Keratinocyte (primary cell): ENCODE measurements around the gene PRLR. TPM values are rescaled to one million over a fixed set of nuclear protein-coding genes. Genes with fewer than 3 reads are reported as not detected.

Experiments
- DNase-seq: peaks from one replicate; pipeline ENCODE4 v3.0.0-alpha.2; 2011; ENCODE audit warnings: low read depth, missing footprints, low spot score
- FAIRE-seq: peaks from 2 replicates; lab custom pipeline; 2011; peaks lifted over from hg19 to GRCh38; lab: Jason Lieb, UNC
- H2AFZ ChIP-seq: 2 replicates; pipeline ENCODE4 v1.6.0; 2012; ENCODE audit warnings: low read length, control low read depth, inconsistent platforms; ENCODE audit not compliant: control insufficient read depth
- H3K27ac ChIP-seq: 2 replicates; pipeline ENCODE4 v1.5.1; 2011; ENCODE audit warnings: low read length; ENCODE audit not compliant: control insufficient read depth, insufficient read depth
- H3K27me3 ChIP-seq: 3 replicates; pipeline ENCODE4 v1.6.0; 2011; ENCODE audit warnings: low read length; ENCODE audit not compliant: control insufficient read depth, insufficient read depth; ENCODE audit errors: extremely low read depth
- H3K36me3 ChIP-seq, 2 experiments: 2 replicates in 1 of 2; 3 replicates in 1 of 2; pipeline ENCODE4 v1.5.1; 2011; ENCODE audit warnings: low read length in 2 of 2, mild to moderate bottlenecking in 1 of 2; ENCODE audit not compliant: control insufficient read depth in 2 of 2, insufficient read depth in 2 of 2; ENCODE audit errors: extremely low read depth in 1 of 2
- H3K4me1 ChIP-seq: 3 replicates; pipeline ENCODE4 v1.5.1; 2011; ENCODE audit warnings: low read length; ENCODE audit not compliant: control insufficient read depth, insufficient read depth; ENCODE audit errors: extremely low read depth
- H3K4me2 ChIP-seq: 3 replicates; pipeline ENCODE4 v1.6.0; 2011; ENCODE audit warnings: low read depth, low read length; ENCODE audit not compliant: control insufficient read depth, insufficient read depth; ENCODE audit errors: extremely low read depth
- H3K4me3 ChIP-seq, 3 experiments: fragments of 200-600 bp in 1 of 3; sonication (generic) in 1 of 3; 2 replicates in 2 of 3; 3 replicates in 1 of 3; pipeline ENCODE4 v1.5.1; 2011 to 2016; ENCODE audit warnings: low read length in 3 of 3, mild to moderate bottlenecking in 3 of 3, control low read depth in 2 of 3, inconsistent platforms in 1 of 3, low read depth in 1 of 3, mixed read lengths in 1 of 3, mixed run types in 1 of 3, moderate library complexity in 1 of 3; ENCODE audit not compliant: control insufficient read depth in 2 of 3, insufficient read depth in 2 of 3; ENCODE audit errors: extremely low read depth in 1 of 3
- H3K79me2 ChIP-seq: 2 replicates; pipeline ENCODE4 v1.6.0; 2012; ENCODE audit warnings: low read length; ENCODE audit not compliant: control insufficient read depth, insufficient read depth
- H3K9ac ChIP-seq: 3 replicates; pipeline ENCODE4 v1.6.0; 2011; ENCODE audit warnings: low read length; ENCODE audit not compliant: control insufficient read depth, insufficient read depth; ENCODE audit errors: extremely low read depth
- H3K9me1 ChIP-seq: 3 replicates; pipeline ENCODE4 v1.6.0; 2011; ENCODE audit warnings: low read length; ENCODE audit not compliant: control insufficient read depth, insufficient read depth; ENCODE audit errors: extremely low read depth
- H3K9me3 ChIP-seq: 2 replicates; pipeline ENCODE4 v1.5.1; 2012; ENCODE audit warnings: low read depth, low read length; ENCODE audit not compliant: control insufficient read depth
- H4K20me1 ChIP-seq: 3 replicates; pipeline ENCODE4 v1.6.0; 2011; ENCODE audit warnings: low read length; ENCODE audit not compliant: control insufficient read depth, insufficient read depth; ENCODE audit errors: extremely low read depth
- EZH2 ChIP-seq: IDR thresholded peaks from one replicate; pipeline ENCODE4 v1.6.1; 2012; ENCODE audit warnings: inconsistent platforms, mild to moderate bottlenecking, low read length, moderate library complexity
- dilution Hi-C: fragments of 300-500 bp; cut with MboI; formaldehyde crosslinking; loops from one replicate; pipeline ENCODE4 v1.7.0; 2020; ENCODE audit warnings: low sequenced_read_pairs; ENCODE audit not compliant: extremely low pct_ligation_motif_present
- polyA plus RNA-seq, 5 experiments: library from polyadenylated mRNA; depleted of rRNA in 3 of 5; stranded (reverse) in 3 of 5; stranded (forward) in 1 of 5; unstranded in 1 of 5; fragments of >200 nt; gene quantifications; 1 replicate in 1 of 5; 2 replicates in 3 of 5; 3 replicates in 1 of 5; pipeline versions ENCODE4 v1.2.1 to v1.2.3, GENCODE V29; 2011 to 2012; ENCODE audit warnings: missing spikeins in 2 of 5, low read depth in 1 of 5, low replicate concordance in 1 of 5
- TF ChIP-seq, protein P1 (sequence below), 3 experiments: IDR thresholded peaks in 1 of 3; conservative IDR thresholded peaks in 1 of 3; optimal IDR thresholded peaks in 1 of 3; 2 replicates in 2 of 3; 3 replicates in 1 of 3; pipeline versions ENCODE3 to v1.5.1; 2011; ENCODE audit warnings: low read length in 3 of 3, mild to moderate bottlenecking in 3 of 3, moderate library complexity in 2 of 3, control low read depth in 1 of 3, inconsistent platforms in 1 of 3; ENCODE audit not compliant: insufficient read depth in 2 of 3; ENCODE audit errors: extremely low read depth in 1 of 3

PRLR gene
- polyA plus RNA-seq, 1 donor (not counting 4 experiments of a cell fraction or from before 2014, with no cell fraction given), result 0.04 TPM

DNA sequence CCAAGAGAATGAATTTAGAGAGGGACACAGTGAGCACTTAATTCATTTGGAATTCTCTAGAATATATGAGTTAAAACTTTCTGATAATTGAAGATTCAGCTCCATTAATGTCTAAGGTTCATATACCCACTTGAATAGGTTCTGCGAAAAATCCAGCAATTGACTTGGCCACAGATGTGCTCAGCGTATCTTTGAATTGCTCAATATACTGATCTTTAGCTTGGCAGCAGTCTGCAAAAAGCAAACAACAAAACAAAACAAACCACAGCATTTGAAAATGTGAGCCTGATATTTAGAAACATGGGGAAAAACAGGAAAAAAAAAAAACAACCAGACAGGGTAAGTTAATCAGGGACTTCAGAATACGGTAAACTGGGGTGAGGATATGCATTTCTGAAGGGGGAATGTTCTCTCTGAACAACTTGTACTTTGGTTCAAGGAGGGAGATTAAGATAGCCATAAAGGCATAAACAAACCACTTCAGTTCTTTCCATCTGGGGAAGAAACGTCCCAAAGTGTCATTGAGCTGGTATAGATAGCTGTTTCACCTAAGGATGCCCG lies 203.9 kb downstream of the PRLR start:
- TF ChIP-seq EZH2, result no peak
- TF ChIP-seq, protein P1, sequence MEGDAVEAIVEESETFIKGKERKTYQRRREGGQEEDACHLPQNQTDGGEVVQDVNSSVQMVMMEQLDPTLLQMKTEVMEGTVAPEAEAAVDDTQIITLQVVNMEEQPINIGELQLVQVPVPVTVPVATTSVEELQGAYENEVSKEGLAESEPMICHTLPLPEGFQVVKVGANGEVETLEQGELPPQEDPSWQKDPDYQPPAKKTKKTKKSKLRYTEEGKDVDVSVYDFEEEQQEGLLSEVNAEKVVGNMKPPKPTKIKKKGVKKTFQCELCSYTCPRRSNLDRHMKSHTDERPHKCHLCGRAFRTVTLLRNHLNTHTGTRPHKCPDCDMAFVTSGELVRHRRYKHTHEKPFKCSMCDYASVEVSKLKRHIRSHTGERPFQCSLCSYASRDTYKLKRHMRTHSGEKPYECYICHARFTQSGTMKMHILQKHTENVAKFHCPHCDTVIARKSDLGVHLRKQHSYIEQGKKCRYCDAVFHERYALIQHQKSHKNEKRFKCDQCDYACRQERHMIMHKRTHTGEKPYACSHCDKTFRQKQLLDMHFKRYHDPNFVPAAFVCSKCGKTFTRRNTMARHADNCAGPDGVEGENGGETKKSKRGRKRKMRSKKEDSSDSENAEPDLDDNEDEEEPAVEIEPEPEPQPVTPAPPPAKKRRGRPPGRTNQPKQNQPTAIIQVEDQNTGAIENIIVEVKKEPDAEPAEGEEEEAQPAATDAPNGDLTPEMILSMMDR (optimal IDR thresholded peaks at IDR 0.05 in 1 of 3, IDR thresholded peaks at IDR 0.05 in 1 of 3, conservative IDR thresholded peaks at IDR 0.05 in 1 of 3; ENCODE audit: extremely low read depth in 1 of 3, insufficient read depth in 2 of 3, low read length in 3 of 3), result no peak
- Histone ChIP-seq H4K20me1 (no peaks in the 10 kb centered on the region), H3K4me1 (no peaks in the 10 kb centered on the region), H3K4me3 (no peak overlapping the region), H3K79me2 (no peaks in the 10 kb centered on the region), H3K4me2 (no peak overlapping the region), H3K9ac (no peak overlapping the region), H2AFZ (no peak overlapping the region), H3K9me3 (no peaks in the 10 kb centered on the region), H3K9me1 (no peaks in the 10 kb centered on the region), H3K27ac (no peak overlapping the region), H3K36me3 (no peaks in the 10 kb centered on the region), H3K27me3 (no peaks in the 10 kb centered on the region)
- no peak for DNase-seq
- FAIRE-seq, result no peak
- dilution Hi-C loops, result no loop called here

- Histone ChIP-seq H2AFZ (no peak overlapping the region), H3K9ac (no peak overlapping the region), H3K79me2 (no peaks in the 10 kb centered on the region), H3K4me3 (no peak overlapping the region), H3K4me2 (no peak overlapping the region), H3K36me3 (no peaks in the 10 kb centered on the region), H3K9me1 (no peaks in the 10 kb centered on the region), H3K27ac (no peak overlapping the region), H3K4me1 (no peaks in the 10 kb centered on the region), H3K9me3 (no peaks in the 10 kb centered on the region), H4K20me1 (no peaks in the 10 kb centered on the region), H3K27me3 (no peaks in the 10 kb centered on the region)
- TF ChIP-seq EZH2, result no peak
- TF ChIP-seq, protein P1 (optimal IDR thresholded peaks at IDR 0.05 in 1 of 3, IDR thresholded peaks at IDR 0.05 in 1 of 3, conservative IDR thresholded peaks at IDR 0.05 in 1 of 3; ENCODE audit: extremely low read depth in 1 of 3, insufficient read depth in 2 of 3, low read length in 3 of 3), result no peak
- no peak for DNase-seq
- no peak for FAIRE-seq
- dilution Hi-C loops, result no loop called here
Observed at GRCh38 chr5:35024911-35025510, 205.3 kb downstream of the PRLR start.
